Lower lobe of right lung (tissue), 2 donors: ENCODE results near the gene F12. TPM values are rescaled to one million over a fixed set of nuclear protein-coding genes. Genes with fewer than 3 reads are reported as not detected.

ENCODE experiments used
- ATAC-seq, 2 donors: fragments of 200-7000 bp; cut with Tn5 transposase; one replicate each; pipeline ENCODE4 v1.9.1; 2020 to 2022; ENCODE audit warnings: mild to moderate bottlenecking in 2 of 2, moderate library complexity in 2 of 2
- DNase-seq: peaks from one replicate; pipeline ENCODE4 v3.0.0-alpha.2; 2020
- H3K27ac ChIP-seq: fragments of 200-600 bp; one replicate; pipeline ENCODE4 v1.8.0; 2022
- H3K27me3 ChIP-seq: fragments of 200-600 bp; one replicate; pipeline ENCODE4 v1.8.0; 2022; ENCODE audit warnings: low read depth
- H3K36me3 ChIP-seq: fragments of 200-600 bp; one replicate; pipeline ENCODE4 v1.8.0; 2022; ENCODE audit warnings: mild to moderate bottlenecking
- H3K4me1 ChIP-seq: fragments of 200-600 bp; one replicate; pipeline ENCODE4 v1.8.0; 2022
- H3K4me3 ChIP-seq: fragments of 200-600 bp; one replicate; pipeline ENCODE4 v1.8.0; 2022; ENCODE audit warnings: mild to moderate bottlenecking
- H3K9me3 ChIP-seq: fragments of 200-600 bp; one replicate; pipeline ENCODE4 v1.8.0; 2022
- CTCF ChIP-seq: fragments of 200-600 bp; IDR thresholded peaks from one replicate; pipeline ENCODE4 v1.8.0; 2022; ENCODE audit warnings: antibody characterized with exemption, mild to moderate bottlenecking
- intact Hi-C: fragments of 100-400 bp; cut with DNase I; formaldehyde crosslinking; loops from one replicate; pipeline ENCODE4 v1.11.0; 2022
- total RNA-seq: library from RNA; stranded (reverse); fragmentation: NEBNext Ultra II Directional; extraction: Animal tissue kit (Norgen Biotek cat#: 25700); gene quantifications from one replicate; pipeline ENCODE4 v1.2.1, GENCODE V29; 2021
- donor health status: DM: no; HTN: yes; CAD: no; lungs with severe emphysema.

The F12 gene
- total RNA-seq, 1 donor from 2014 or later: 0.80 TPM

GRCh38 chr5:177392765-177393164, 16.6 kb downstream of the F12 start:
- H3K9me3 ChIP-seq: no peaks in the 10 kb centered on the region
- H3K4me3 ChIP-seq: no peak overlapping the region
- H3K36me3 ChIP-seq: no peaks in the 10 kb centered on the region
- no peak for DNase-seq
- no peak overlapping the region for H3K27ac ChIP-seq
- H3K4me1 ChIP-seq: peaks cover 18% of the 10 kb centered on the region
- H3K27me3 ChIP-seq: peaks cover 12% of the 10 kb centered on the region
- ATAC-seq: no peak
- no peak for TF ChIP-seq CTCF
- intact Hi-C loops: no loop called here

- H3K4me3 ChIP-seq: no peak overlapping the region
- no peak overlapping the region for H3K27ac ChIP-seq
- H3K27me3 ChIP-seq: peaks cover 4% of the 10 kb centered on the region
- no peaks in the 10 kb centered on the region for H3K9me3 ChIP-seq
- intact Hi-C loops: no loop called here
- H3K4me1 ChIP-seq: peaks cover 18% of the 10 kb centered on the region
- ATAC-seq (peak; percentile 92), DNase-seq (peak; percentile 84)
- no peaks in the 10 kb centered on the region for H3K36me3 ChIP-seq
- TF ChIP-seq CTCF: peak; percentile 99
Measured at GRCh38 chr5:177390363-177391300, 18.7 kb downstream of the F12 start.

- intact Hi-C loops: no loop called here
- peaks cover 18% of the 10 kb centered on the region for H3K4me1 ChIP-seq
- DNase-seq (no peak), ATAC-seq (peak; percentile 44 to 47)
- peaks cover 4% of the 10 kb centered on the region for H3K27me3 ChIP-seq
- H3K4me3 ChIP-seq: no peak overlapping the region
- H3K9me3 ChIP-seq: no peaks in the 10 kb centered on the region
- no peak for TF ChIP-seq CTCF
- no peaks in the 10 kb centered on the region for H3K36me3 ChIP-seq
- peak overlapping the region; percentile 1 for H3K27ac ChIP-seq
Measured at GRCh38 chr5:177389241-177390169, 19.9 kb downstream of the F12 start.

- no peak overlapping the region for H3K4me3 ChIP-seq
- DNase-seq: no peak
- H3K9me3 ChIP-seq: no peaks in the 10 kb centered on the region
- no peak overlapping the region for H3K27ac ChIP-seq
- H3K27me3 ChIP-seq: peaks cover 7% of the 10 kb centered on the region
- no peaks in the 10 kb centered on the region for H3K36me3 ChIP-seq
- intact Hi-C loops: no loop called here
- ATAC-seq: no peak
- no peak for TF ChIP-seq CTCF
- peaks cover 18% of the 10 kb centered on the region for H3K4me1 ChIP-seq
Measured at GRCh38 chr5:177388521-177389052, 20.8 kb downstream of the F12 start.

GRCh38 chr5:177387405-177387804, 22.0 kb downstream of the F12 start:
- ATAC-seq (no peak), DNase-seq (no peak)
- no peaks in the 10 kb centered on the region for H3K9me3 ChIP-seq
- peaks cover 15% of the 10 kb centered on the region for H3K27me3 ChIP-seq
- no peaks in the 10 kb centered on the region for H3K36me3 ChIP-seq
- intact Hi-C loops: no loop called here
- no peak overlapping the region for H3K4me3 ChIP-seq
- TF ChIP-seq CTCF: no peak
- no peak overlapping the region for H3K27ac ChIP-seq
- H3K4me1 ChIP-seq: peaks cover 18% of the 10 kb centered on the region
